Renal cortex interstitium (tissue), 15 donors: Measurements from ENCODE around the gene ARPP19. TPM values are rescaled to one million over a fixed set of nuclear protein-coding genes. Genes with fewer than 3 reads are reported as not detected.
"Not testable (repeated sequence)": the region's sequence is repeated elsewhere in the genome, so short reads cannot be mapped to it uniquely, and the experiment has no call there.

Source experiments
- DNase-seq, 11 donors: peaks; one replicate each; pipeline ENCODE4 v3.0.0-alpha.2; 2013; ENCODE audit warnings: low read depth in 9 of 11, low spot score in 4 of 11; ENCODE audit errors: extremely low read depth in 1 of 11
- long read RNA-seq, 16 experiments: transcript quantifications; one replicate each; lab custom pipeline, GENCODE V29; 2026
- polyA plus RNA-seq, 3 donors: library from polyadenylated mRNA; unstranded; fragments of 120-200 nt; gene quantifications; one replicate each; pipeline ENCODE4 v1.2.1, GENCODE V29; 2013; ENCODE audit not compliant: insufficient read length in 3 of 3

ARPP19 gene, protein sequence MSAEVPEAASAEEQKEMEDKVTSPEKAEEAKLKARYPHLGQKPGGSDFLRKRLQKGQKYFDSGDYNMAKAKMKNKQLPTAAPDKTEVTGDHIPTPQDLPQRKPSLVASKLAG
- 100 to 1,000 TPM; 123 to 146 (median 137) TPM for polyA plus RNA-seq
- long read RNA-seq, donor 1, full-length matches to known transcripts: 30 of 30 reads
- long read RNA-seq, donor 1, partial matches to known transcripts: 0 of 30 reads
- long read RNA-seq, donor 1, other reads (novel, unspliced or antisense): 0 of 30 reads
- long read RNA-seq, donor 2, full-length matches to known transcripts: 27 of 27 reads
- long read RNA-seq, donor 2, partial matches to known transcripts: 0 of 27 reads
- long read RNA-seq, donor 2, other reads (novel, unspliced or antisense): 0 of 27 reads
- long read RNA-seq, donor 3, full-length matches to known transcripts: 56 of 56 reads
- long read RNA-seq, donor 3, partial matches to known transcripts: 0 of 56 reads
- long read RNA-seq, donor 3, other reads (novel, unspliced or antisense): 0 of 56 reads
- long read RNA-seq, donor 4, full-length matches to known transcripts: 40 of 62 reads
- long read RNA-seq, donor 4, partial matches to known transcripts: 22 of 62 reads
- long read RNA-seq, donor 4, other reads (novel, unspliced or antisense): 0 of 62 reads
- long read RNA-seq, donor 5: 0 reads
- long read RNA-seq, donor 6, full-length matches to known transcripts: 50 of 65 reads
- long read RNA-seq, donor 6, partial matches to known transcripts: 15 of 65 reads
- long read RNA-seq, donor 6, other reads (novel, unspliced or antisense): 0 of 65 reads
- long read RNA-seq, donor 7, full-length matches to known transcripts: 46 of 46 reads
- long read RNA-seq, donor 7, partial matches to known transcripts: 0 of 46 reads
- long read RNA-seq, donor 7, other reads (novel, unspliced or antisense): 0 of 46 reads
- long read RNA-seq, donor 8: 0 reads
- long read RNA-seq, donor 9, full-length matches to known transcripts: 42 of 42 reads
- long read RNA-seq, donor 9, partial matches to known transcripts: 0 of 42 reads
- long read RNA-seq, donor 9, other reads (novel, unspliced or antisense): 0 of 42 reads
- long read RNA-seq, donor 10, full-length matches to known transcripts: 47 of 47 reads
- long read RNA-seq, donor 10, partial matches to known transcripts: 0 of 47 reads
- long read RNA-seq, donor 10, other reads (novel, unspliced or antisense): 0 of 47 reads
- long read RNA-seq, donor 11, full-length matches to known transcripts: 42 of 42 reads
- long read RNA-seq, donor 11, partial matches to known transcripts: 0 of 42 reads
- long read RNA-seq, donor 11, other reads (novel, unspliced or antisense): 0 of 42 reads
- long read RNA-seq, donor 12, full-length matches to known transcripts: 13 of 13 reads
- long read RNA-seq, donor 12, partial matches to known transcripts: 0 of 13 reads
- long read RNA-seq, donor 12, other reads (novel, unspliced or antisense): 0 of 13 reads
- long read RNA-seq, donor 13: 0 reads
- long read RNA-seq, donor 14, full-length matches to known transcripts: 33 of 42 reads
- long read RNA-seq, donor 14, partial matches to known transcripts: 9 of 42 reads
- long read RNA-seq, donor 14, other reads (novel, unspliced or antisense): 0 of 42 reads
- long read RNA-seq, donor 15, full-length matches to known transcripts: 27 of 35 reads
- long read RNA-seq, donor 15, partial matches to known transcripts: 8 of 35 reads
- long read RNA-seq, donor 15, other reads (novel, unspliced or antisense): 0 of 35 reads
- long read RNA-seq, donor 16, full-length matches to known transcripts: 121 of 121 reads
- long read RNA-seq, donor 16, partial matches to known transcripts: 0 of 121 reads
- long read RNA-seq, donor 16, other reads (novel, unspliced or antisense): 0 of 121 reads

GRCh38 chr15:52568601-52569585 is at the start of gene ARPP19:
ARPP19 (minus strand) TSS chr15:52569030; CDS start chr15:52568892, 138 bp downstream.
- peak; percentile 66 to 87 (median 83) for DNase-seq

DNA sequence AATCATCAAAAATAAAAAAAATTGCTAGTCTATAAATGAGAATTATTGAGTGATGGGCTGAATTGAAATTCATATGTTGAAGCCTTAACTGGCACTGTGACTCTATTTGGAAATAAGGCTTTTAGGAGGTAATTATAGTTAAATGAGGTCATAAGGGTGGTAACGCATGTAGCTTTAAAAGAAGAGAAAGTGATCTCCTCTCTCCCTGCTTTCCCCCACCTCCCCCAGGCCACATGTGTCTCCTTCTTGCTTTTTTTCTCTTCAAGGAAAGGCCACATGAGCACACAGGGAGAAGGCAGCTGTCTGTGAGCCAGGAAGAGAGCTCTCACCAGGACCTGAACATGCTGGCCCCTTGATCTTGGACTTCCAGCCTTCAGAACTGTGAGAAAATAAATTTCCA is 48.2 kb upstream of the ARPP19 start:
- no peak for DNase-seq

- DNase-seq: no peak
These were observed 46.5 kb upstream of the ARPP19 start for GRCh38 chr15:52615302-52615701.

GRCh38 chr15:52609593-52609992 is 40.8 kb upstream of the ARPP19 start:
- DNase-seq: no peak

- no peak for DNase-seq
These were observed 15.6 kb upstream of the ARPP19 start for GRCh38 chr15:52584414-52584813.

GRCh38 chr15:52579852-52580251 is 11.0 kb upstream of the ARPP19 start:
- no peak for DNase-seq

GRCh38 chr15:52576692-52577091 is 7.9 kb upstream of the ARPP19 start:
- DNase-seq: no peak

GRCh38 chr15:52575573-52575972 is 6.7 kb upstream of the ARPP19 start:
- DNase-seq: not testable (repeated sequence)

DNA sequence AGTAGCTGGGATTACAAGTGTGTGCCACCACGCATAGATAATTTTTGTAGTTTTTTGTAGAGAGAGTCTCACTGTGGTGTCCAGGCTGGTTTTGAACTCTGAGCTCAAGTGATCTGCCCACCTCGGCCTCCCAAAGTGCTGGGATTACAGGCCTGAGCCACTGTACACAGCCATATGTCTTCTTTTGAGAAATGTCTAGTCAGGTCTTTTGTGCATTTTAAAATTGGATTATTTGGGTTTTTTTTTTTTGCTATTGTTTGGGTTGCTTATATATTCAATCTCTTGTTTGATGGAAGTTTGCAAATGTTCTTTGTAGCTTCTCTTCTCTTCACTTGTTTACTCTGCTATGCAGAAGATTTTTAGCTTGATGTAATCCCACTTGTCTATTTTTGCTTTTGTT is 6.2 kb upstream of the ARPP19 start:
- no peak for DNase-seq

GRCh38 chr15:52574623-52575022 is 5.8 kb upstream of the ARPP19 start:
- DNase-seq: not testable (repeated sequence)

DNA sequence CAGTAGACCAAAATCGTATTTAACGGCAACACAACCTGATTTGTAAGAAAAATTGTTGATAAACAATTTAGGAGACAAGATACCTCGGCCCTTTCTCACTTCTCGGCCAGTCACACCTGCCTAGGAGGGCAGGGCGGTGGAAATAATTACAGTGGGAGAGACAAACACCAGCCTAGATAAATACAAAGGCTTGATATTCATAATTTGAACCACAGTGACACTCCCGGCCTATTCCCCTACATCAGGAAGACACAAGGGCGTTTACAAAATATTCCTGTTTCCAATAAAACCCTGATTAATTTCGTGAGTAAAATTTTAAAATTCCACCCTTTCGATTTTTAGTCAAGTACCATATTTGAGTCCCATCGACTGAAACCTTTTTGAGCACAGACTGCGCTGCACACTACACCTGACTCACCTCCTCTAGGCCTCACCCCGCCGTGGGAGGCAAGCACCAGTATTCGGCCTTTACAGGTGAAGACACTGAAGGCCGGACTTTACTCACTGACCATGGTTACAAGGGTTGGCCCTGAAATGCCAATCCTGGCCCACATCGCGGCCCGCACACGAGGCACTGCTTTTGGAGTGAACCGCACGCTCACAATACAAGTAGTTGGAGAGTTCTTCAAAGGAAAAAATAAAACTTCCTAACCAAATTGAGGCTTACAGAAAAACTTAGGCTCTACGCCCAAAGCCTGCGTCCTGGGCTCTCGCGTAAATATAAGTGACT is 794 bp downstream of the ARPP19 start:
- peak in 7 of 11 donors; percentile 10 to 56 (median 29) for DNase-seq

GRCh38 chr15:52566889-52567288 is 1.9 kb downstream of the ARPP19 start:
- DNase-seq: no peak

GRCh38 chr15:52565417-52566358 is 3.1 kb downstream of the ARPP19 start:
- DNase-seq: not testable (repeated sequence)

GRCh38 chr15:52563501-52564060 is 5.2 kb downstream of the ARPP19 start:
- no peak for DNase-seq

- no peak for DNase-seq
These were observed 9.3 kb downstream of the ARPP19 start for GRCh38 chr15:52559575-52559974.
